Left ventricle myocardium inferior (tissue), 1 donor: ENCODE results near the gene MUC2. TPM values are rescaled to one million over a fixed set of nuclear protein-coding genes. Genes with fewer than 3 reads are reported as not detected.

Experiments used
- DNase-seq: peaks from one replicate; pipeline ENCODE4 v3.0.0-alpha.2; 2020
- H3K27ac ChIP-seq: fragments of 200-600 bp; replicated peaks from 2 replicates; pipeline ENCODE4 v1.8.0; 2021
- H3K27me3 ChIP-seq: fragments of 200-600 bp; 2 replicates; pipeline ENCODE4 v1.8.0; 2021; ENCODE audit warnings: low read depth
- H3K36me3 ChIP-seq: fragments of 200-600 bp; 2 replicates; pipeline ENCODE4 v1.8.0; 2021
- H3K4me1 ChIP-seq: fragments of 200-600 bp; 2 replicates; pipeline ENCODE4 v1.8.0; 2021
- H3K4me3 ChIP-seq: fragments of 200-600 bp; 2 replicates; pipeline ENCODE4 v1.8.0; 2021; ENCODE audit warnings: mild to moderate bottlenecking, moderate library complexity
- H3K9me3 ChIP-seq: fragments of 200-600 bp; replicated peaks from 2 replicates; pipeline ENCODE4 v1.8.0; 2021
- CTCF ChIP-seq: fragments of 200-600 bp; IDR thresholded peaks from 2 replicates; pipeline ENCODE4 v1.8.0; 2021; ENCODE audit warnings: antibody characterized with exemption, mild to moderate bottlenecking, borderline replicate concordance
- intact Hi-C: fragments of 100-400 bp; cut with micrococcal nuclease; formaldehyde crosslinking; loops from one replicate; pipeline ENCODE4 v1.11.0; 2022
- total RNA-seq: library from RNA; stranded (reverse); fragmentation: NEBNext Ultra II Directional; extraction: Animal tissue kit (Norgen Biotek cat#: 25700); gene quantifications from one replicate; pipeline ENCODE4 v1.2.1, GENCODE V29; 2021
- donor health status: DM: no; HTN: yes; CAD: no; lungs with severe emphysema.

MUC2 gene
- total RNA-seq, 1 donor from 2014 or later = 0.03 TPM

GRCh38 chr11:1082728-1083620, 8.3 kb downstream of the MUC2 start:
- peaks cover 33% of the 10 kb centered on the region for H3K27me3 ChIP-seq
- H3K36me3 ChIP-seq = no peaks in the 10 kb centered on the region
- no peak for TF ChIP-seq CTCF
- intact Hi-C loops = no loop called here
- peak; percentile 7 for DNase-seq
- no peaks in the 10 kb centered on the region for H3K4me1 ChIP-seq
- no peak overlapping the region for H3K27ac ChIP-seq
- no peak overlapping the region for H3K4me3 ChIP-seq
- H3K9me3 ChIP-seq = no peaks in the 10 kb centered on the region

GRCh38 chr11:1083621-1084551, 9.2 kb downstream of the MUC2 start:
- intact Hi-C loops = no loop called here
- H3K27me3 ChIP-seq = peaks cover 29% of the 10 kb centered on the region
- DNase-seq = peak; percentile 11
- no peaks in the 10 kb centered on the region for H3K36me3 ChIP-seq
- H3K4me1 ChIP-seq = no peaks in the 10 kb centered on the region
- no peak overlapping the region for H3K27ac ChIP-seq
- no peak overlapping the region for H3K4me3 ChIP-seq
- TF ChIP-seq CTCF = no peak
- H3K9me3 ChIP-seq = no peaks in the 10 kb centered on the region

DNA sequence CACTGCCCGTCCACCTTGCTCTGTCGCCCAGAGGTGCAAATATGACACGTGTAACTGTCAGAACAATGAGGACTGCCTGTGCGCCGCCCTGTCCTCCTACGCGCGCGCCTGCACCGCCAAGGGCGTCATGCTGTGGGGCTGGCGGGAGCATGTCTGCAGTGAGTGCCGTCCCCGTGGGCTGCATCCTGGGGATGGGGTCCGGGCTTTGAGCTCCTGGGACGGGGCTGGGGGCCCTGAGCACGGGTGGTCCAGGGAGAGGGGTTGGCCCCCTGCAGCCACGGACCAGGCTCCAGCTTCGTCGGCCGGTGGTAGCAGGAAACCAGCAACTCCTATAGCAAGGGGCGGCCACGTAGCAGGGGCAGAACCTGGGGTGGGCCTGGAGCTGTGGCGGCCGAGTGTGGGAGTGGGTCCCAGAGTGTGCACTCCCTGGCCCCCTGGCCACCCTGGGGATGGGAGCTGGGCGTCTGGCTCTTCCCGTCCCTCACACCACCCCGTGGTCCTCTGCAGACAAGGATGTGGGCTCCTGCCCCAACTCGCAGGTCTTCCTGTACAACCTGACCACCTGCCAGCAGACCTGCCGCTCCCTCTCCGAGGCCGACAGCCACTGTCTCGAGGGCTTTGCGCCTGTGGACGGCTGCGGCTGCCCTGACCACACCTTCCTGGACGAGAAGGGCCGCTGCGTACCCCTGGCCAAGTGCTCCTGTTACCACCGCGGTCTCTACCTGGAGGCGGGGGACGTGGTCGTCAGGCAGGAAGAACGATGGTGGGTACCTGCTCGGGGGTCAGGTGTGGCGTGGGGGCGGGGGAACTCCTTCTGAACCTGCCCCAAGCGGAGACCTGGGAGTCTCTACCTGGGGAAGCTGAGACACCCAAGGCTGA, 10.1 kb downstream of the MUC2 start:
- H3K27me3 ChIP-seq = peaks cover 29% of the 10 kb centered on the region
- no peaks in the 10 kb centered on the region for H3K4me1 ChIP-seq
- no peak for TF ChIP-seq CTCF
- DNase-seq = peak; percentile 6
- no peak overlapping the region for H3K4me3 ChIP-seq
- no peaks in the 10 kb centered on the region for H3K36me3 ChIP-seq
- intact Hi-C loops = no loop called here
- no peaks in the 10 kb centered on the region for H3K9me3 ChIP-seq
- no peak overlapping the region for H3K27ac ChIP-seq

DNA sequence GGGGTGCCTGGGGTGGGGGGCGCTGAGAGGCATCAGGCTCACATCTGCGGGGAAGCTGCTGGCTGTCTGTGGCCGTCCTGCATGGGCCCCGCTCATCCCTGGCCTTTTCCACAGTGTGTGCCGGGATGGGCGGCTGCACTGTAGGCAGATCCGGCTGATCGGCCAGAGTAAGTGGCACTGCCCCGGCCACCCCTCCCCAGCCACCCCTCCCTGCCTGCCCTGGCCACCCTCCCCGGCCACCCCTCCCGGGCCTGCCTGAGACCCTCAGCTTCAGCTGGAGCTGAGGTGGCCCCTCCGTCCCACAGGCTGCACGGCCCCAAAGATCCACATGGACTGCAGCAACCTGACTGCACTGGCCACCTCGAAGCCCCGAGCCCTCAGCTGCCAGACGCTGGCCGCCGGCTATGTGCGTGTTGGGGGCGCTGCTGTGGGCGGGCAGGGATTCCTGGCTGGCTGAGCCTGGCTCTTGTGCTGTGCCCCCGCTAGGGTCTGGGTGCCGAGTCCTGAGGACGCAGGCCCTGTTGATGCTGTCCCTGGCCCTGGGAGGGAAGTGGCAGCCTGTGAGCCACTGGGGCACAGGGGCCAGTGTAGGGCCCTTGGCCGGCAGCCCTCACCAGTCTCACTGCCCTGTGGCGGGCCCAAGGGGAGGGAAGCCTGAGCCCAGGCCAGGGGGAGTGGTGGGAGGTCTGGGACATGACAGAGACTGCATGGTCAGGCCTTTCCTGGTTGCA, 10.9 kb downstream of the MUC2 start:
- intact Hi-C loops = no loop called here
- H3K36me3 ChIP-seq = no peaks in the 10 kb centered on the region
- H3K27ac ChIP-seq = no peak overlapping the region
- peaks cover 29% of the 10 kb centered on the region for H3K27me3 ChIP-seq
- TF ChIP-seq CTCF = no peak
- H3K9me3 ChIP-seq = no peaks in the 10 kb centered on the region
- peak; percentile 13 for DNase-seq
- no peak overlapping the region for H3K4me3 ChIP-seq
- no peaks in the 10 kb centered on the region for H3K4me1 ChIP-seq
